HUES64 (cell line): ENCODE measurements around the gene ACACB.
"Not testable (repeated sequence)": the region's sequence is repeated elsewhere in the genome, so short reads cannot be mapped to it uniquely, and the experiment has no call there.

Experiments used
- H3K27ac ChIP-seq: 2 replicates; pipeline ENCODE4 v1.7.0; 2013; ENCODE audit warnings: low read depth, low read length, inconsistent platforms
- H3K27me3 ChIP-seq: 2 replicates; pipeline ENCODE4 v1.6.1; 2013; ENCODE audit warnings: mild to moderate bottlenecking, low read length; ENCODE audit not compliant: insufficient read depth
- H3K36me3 ChIP-seq: 2 replicates; pipeline ENCODE4 v1.6.1; 2013; ENCODE audit warnings: mild to moderate bottlenecking, low read length; ENCODE audit not compliant: insufficient read depth
- H3K4me1 ChIP-seq: 2 replicates; pipeline ENCODE4 v1.6.1; 2013; ENCODE audit warnings: mild to moderate bottlenecking, low read length, moderate library complexity; ENCODE audit not compliant: insufficient read depth
- H3K4me3 ChIP-seq: 2 replicates; pipeline ENCODE4 v1.5.1; 2013; ENCODE audit warnings: mild to moderate bottlenecking, low read length, moderate library complexity
- H3K9ac ChIP-seq: 2 replicates; pipeline ENCODE4 v1.6.1; 2013; ENCODE audit warnings: mild to moderate bottlenecking, low read depth, low read length
- H3K9me3 ChIP-seq: 2 replicates; pipeline ENCODE4 v1.6.1; 2013; ENCODE audit warnings: low read depth, low read length; ENCODE audit not compliant: insufficient read depth
- WGBS: fragments of 150-250, 120-280 bp; methylation state at CpG from one replicate; pipeline ENCODE4 v1.1.7; 2013; ENCODE audit warnings: missing lambda C conversion rate; 5-methylcytosine and 5-hydroxymethylcytosine counted together

The ACACB gene

DNA sequence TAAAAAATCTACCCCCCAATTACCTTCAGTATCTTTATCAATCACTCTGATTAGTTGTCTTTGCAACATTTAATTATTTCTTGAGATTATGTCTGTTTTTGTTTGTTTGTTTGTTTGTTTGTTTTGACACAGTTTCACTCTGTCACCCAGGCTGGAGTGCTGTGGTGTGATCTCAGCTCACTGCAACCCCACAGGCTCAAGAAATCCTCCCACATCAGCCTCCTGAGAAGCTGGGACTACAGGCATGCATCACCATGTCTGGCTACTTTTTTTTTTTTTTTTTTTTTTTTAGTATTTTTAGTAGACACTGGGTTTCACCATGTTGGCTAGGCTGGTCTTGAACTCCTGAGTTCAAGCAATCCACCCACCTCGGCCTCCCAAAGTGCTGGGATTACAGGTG lies 30.7 kb downstream of the ACACB start:
- not testable (repeated sequence) for H3K4me1 ChIP-seq, H3K36me3 ChIP-seq, H3K9me3 ChIP-seq, H3K27ac ChIP-seq, H3K9ac ChIP-seq, H3K4me3 ChIP-seq, H3K27me3 ChIP-seq
- WGBS: 80% methylated on average over 1 of the region's 1 CpG

DNA sequence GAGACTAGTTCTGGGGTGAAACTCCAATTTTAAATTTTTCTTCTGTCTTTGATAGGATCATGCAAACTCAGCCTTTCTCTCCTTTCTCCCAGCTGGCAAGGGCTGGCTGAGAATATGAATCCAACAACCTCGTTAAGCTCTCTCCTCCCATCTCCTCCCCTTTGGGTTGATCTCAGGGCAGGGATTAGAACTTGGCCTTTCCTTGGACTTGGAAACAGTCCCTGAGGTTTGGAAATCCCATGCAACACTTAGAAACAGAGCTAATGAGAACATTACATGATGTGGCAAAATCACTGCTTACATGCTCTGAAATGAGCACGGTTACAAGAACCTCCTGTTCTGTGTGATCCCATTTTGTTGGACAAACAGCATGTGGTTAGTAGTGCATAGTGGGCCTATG lies 31.6 kb downstream of the ACACB start:
- Histone ChIP-seq H3K27ac (no peak overlapping the region), H3K9me3 (no peaks in the 10 kb centered on the region), H3K4me3 (no peak overlapping the region)

DNA sequence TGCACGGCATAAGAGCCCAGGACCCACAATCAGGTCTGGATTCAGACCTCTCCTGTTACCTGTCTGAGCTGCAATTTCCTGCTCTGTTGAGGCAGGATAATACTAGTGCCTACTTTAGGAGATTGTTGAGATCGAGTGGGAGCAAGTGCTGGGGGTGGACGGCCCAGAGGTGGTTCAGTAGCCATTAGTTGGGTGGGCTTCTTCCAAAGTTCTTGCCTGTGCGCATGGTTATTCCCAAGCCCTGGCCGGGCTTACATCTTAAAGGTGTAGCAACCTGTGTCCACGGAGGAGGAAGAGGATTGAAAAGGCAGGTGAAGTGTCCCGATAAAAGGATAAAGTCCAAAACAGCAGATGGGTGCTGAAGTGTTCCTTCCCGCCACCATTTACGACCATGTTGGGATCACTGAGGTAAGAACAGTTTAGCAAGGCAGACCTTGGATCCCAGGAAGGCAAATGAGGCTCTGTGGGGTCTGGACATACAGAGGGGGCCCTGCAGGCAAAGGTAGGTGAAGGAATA lies 33.8 kb downstream of the ACACB start:
- Histone ChIP-seq H3K4me1 (no peaks in the 10 kb centered on the region), H3K9ac (no peak overlapping the region), H3K27me3 (peaks cover 12% of the 10 kb centered on the region; the same call in 1 of the 2 replicates), H3K36me3 (no peaks in the 10 kb centered on the region), H3K9me3 (no peaks in the 10 kb centered on the region), H3K27ac (no peak overlapping the region), H3K4me3 (no peak overlapping the region)
- WGBS: 91% methylated on average over 9 of the region's 9 CpGs

More for the DNA sequence above, 31.6 kb downstream of the ACACB start:
- Histone ChIP-seq H3K36me3 (no peaks in the 10 kb centered on the region), H3K9ac (no peak overlapping the region), H3K4me1 (no peaks in the 10 kb centered on the region), H3K27me3 (no peaks in the 10 kb centered on the region)
- 70% methylated on average over 2 of the region's 2 CpGs for WGBS

DNA sequence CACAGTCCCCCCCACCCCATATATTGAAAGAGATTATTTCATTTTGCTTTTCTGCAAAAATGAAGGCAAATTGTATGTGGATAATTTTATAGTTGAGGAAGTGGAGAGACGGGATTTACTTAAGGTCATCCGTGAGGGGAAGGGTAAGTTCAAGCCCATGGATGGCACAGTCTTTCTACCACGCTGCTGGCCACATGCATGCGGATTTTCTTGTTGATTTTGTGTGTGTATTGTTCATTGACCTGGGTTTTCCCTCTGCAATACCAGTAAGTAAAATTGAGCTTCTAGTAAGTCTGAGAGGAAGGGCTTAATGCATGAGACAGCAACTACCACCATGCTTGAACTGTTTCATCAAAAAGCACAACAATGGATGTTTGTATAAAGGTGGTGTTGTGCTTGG lies 35.1 kb downstream of the ACACB start:
- 93% methylated on average over 4 of the region's 4 CpGs for WGBS
- H3K9ac ChIP-seq: no peak overlapping the region
- H3K4me3 ChIP-seq: no peak overlapping the region
- no peaks in the 10 kb centered on the region for H3K4me1 ChIP-seq
- peaks cover 12% of the 10 kb centered on the region; the same call in 1 of the 2 replicates for H3K27me3 ChIP-seq
- no peak overlapping the region for H3K27ac ChIP-seq
- H3K36me3 ChIP-seq: no peaks in the 10 kb centered on the region
- no peaks in the 10 kb centered on the region for H3K9me3 ChIP-seq

DNA sequence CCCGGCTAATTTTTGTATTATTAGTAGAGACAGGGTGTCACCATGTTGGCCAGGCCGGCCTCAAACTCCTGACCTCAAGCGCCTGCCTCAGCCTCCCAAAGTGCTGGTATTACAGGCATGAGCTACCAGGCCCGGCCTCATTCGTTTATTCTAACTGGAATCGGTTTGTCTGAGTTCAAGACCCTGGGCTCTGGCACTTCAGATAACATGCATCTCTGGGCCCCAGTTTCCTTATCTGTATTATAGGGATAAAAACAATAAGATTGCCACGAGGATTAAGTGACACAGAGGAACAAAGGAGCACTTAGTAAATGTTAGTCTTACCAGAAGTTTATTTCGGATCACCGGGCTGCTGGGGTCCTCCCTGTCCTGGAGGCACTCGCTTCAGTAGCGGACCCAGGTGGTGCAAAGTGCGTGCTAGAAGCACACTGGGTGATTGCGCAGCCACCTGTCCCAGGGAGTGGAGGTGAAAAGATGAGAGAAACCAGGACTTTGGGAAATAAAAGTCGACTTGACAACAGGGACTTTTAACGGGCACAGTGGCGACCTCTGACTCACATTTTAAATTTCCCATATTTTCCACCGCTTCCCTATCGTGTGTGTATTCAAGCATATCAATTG lies 37.5 kb downstream of the ACACB start:
- Histone ChIP-seq H3K4me3 (peak overlapping the region; percentile 86), H3K27ac (no peak overlapping the region), H3K9me3 (no peaks in the 10 kb centered on the region), H3K27me3 (peaks cover 12% of the 10 kb centered on the region; the same call in 1 of the 2 replicates), H3K4me1 (no peaks in the 10 kb centered on the region), H3K36me3 (no peaks in the 10 kb centered on the region), H3K9ac (no peak overlapping the region)
- WGBS: 44% methylated on average over 17 of the region's 18 CpGs

DNA sequence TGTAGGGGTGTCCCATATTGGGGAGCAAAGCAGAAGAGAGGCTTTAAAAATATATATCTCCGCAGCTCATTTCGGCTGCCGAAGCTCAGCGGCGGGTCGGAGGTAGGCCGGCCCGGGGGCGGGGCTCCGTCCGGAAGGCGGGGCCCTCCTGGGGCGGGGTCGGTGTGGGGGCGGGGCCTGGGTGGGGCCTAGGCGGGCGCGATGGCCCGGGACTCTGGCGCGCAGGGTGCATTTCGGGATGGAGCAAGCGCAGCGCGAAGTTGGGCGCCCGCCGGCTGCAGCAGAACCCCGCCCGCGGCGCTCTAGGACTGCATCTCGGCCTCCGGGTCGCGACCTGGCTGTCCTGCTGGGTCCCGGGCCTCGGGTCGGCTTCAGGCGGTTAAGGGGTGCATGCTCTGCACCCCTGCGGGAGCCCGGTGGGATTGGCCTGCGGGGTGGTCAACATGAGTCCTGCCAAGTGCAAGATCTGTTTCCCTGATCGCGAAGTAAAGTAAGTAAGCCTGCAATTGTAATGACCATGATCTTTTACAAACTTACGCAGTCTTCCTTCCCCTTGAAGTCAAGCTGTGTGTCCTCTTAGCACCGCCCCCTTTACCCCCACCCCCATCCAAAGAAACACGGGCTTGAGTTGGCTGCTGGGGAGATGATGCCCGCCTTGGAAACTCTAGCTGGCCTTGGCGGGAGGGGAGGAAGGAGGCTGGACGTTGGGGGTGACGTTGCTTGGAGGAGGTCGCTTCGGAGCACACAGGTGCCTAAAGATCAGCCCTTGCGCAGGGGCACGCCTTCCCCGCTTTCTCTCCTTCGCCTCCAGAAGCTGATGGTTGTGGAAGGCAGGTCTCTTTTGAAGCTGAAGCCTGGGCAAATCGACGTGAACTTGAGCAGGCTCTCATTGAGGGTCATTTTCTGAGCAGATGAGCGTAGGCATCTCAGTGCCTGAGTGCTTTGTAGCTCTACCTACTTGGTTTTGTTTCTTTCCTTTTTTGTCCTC lies 38.4 kb downstream of the ACACB start:
- H3K36me3 ChIP-seq: no peaks in the 10 kb centered on the region

DNA sequence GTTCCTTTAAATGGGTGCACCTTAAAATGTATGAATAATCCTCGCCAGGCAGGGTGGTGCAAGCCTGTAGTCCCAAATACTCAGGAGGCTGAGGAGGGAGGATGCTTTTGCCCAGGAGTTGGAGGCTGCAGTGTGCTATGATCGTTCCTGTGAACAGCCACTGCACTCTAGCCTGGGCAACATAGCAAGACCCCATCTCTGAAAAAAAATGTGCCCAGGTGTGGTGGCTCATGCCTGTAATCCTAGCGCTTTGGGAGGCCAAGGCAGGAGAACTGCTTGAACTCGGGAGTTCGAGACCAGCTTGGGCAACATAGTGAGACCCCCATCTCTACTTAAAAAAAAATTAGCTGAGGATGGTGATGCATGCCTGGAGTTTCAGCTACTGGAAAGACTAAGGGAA lies 39.6 kb downstream of the ACACB start:
- H3K4me3 ChIP-seq: no peak overlapping the region
- no peak overlapping the region for H3K9ac ChIP-seq
- peaks cover 12% of the 10 kb centered on the region; the same call in 1 of the 2 replicates for H3K27me3 ChIP-seq
- 98% methylated on average over 5 of the region's 5 CpGs for WGBS
- H3K36me3 ChIP-seq: no peaks in the 10 kb centered on the region
- no peaks in the 10 kb centered on the region for H3K4me1 ChIP-seq
- no peaks in the 10 kb centered on the region for H3K9me3 ChIP-seq
- no peak overlapping the region for H3K27ac ChIP-seq

More for the DNA sequence above, 38.4 kb downstream of the ACACB start:
- peaks cover 12% of the 10 kb centered on the region; the same call in 1 of the 2 replicates for H3K27me3 ChIP-seq
- no peaks in the 10 kb centered on the region for H3K9me3 ChIP-seq
- peak overlapping the region; percentile 94 for H3K27ac ChIP-seq
- peak overlapping the region; percentile 77 for H3K9ac ChIP-seq
- under 1% methylated on average over 61 of the region's 61 CpGs for WGBS
- H3K4me1 ChIP-seq: no peaks in the 10 kb centered on the region
- peak overlapping the region; percentile 86 for H3K4me3 ChIP-seq

DNA sequence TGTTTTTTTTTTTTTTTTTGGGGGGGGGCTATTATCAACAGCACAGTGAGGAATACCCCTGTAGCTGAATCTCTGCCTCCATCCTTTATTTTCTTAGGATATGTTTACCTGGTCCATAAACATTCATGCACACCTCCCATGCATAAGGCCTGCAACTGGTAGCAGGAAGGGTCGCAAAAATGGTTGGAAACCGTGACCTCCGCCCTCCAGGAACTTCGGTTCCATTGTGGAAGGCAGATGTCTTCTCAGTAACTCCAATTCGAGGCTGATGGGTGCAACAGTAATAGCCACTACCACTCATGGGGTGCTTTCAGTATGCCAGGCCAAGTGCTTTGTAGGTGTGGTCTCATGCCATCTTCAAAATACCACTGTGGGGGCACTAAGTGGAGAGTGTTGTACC lies 40.2 kb downstream of the ACACB start:
- no peaks in the 10 kb centered on the region for H3K36me3 ChIP-seq
- WGBS: 91% methylated on average over 5 of the region's 5 CpGs
- no peak overlapping the region for H3K9ac ChIP-seq
- peaks cover 12% of the 10 kb centered on the region; the same call in 1 of the 2 replicates for H3K27me3 ChIP-seq
- no peaks in the 10 kb centered on the region for H3K9me3 ChIP-seq
- no peaks in the 10 kb centered on the region for H3K4me1 ChIP-seq
- H3K4me3 ChIP-seq: no peak overlapping the region
- no peak overlapping the region for H3K27ac ChIP-seq

DNA sequence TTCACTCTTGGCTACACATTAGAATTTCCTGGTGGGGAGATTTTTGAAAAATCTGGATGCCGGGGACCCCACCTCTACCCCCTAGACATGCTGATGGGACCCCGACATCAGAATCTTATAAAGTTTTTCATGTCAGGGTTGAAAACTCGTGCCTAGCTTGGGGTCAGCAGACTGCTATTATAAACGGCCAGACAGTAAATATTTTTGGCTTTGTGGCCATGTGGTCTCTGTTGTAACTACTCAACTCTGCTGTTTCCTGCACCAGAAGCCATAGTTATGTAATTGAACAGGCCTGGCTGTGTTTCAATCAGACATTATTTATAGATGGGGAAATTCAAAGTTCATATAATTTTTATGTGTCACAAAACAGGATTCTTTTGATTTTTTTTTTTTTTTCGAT lies 41.6 kb downstream of the ACACB start:
- Histone ChIP-seq H3K9ac (no peak overlapping the region), H3K9me3 (no peaks in the 10 kb centered on the region), H3K4me1 (no peaks in the 10 kb centered on the region), H3K36me3 (no peaks in the 10 kb centered on the region), H3K27me3 (peaks cover 12% of the 10 kb centered on the region; the same call in 1 of the 2 replicates), H3K27ac (no peak overlapping the region), H3K4me3 (no peak overlapping the region)
- WGBS: 94% methylated on average over 5 of the region's 5 CpGs

DNA sequence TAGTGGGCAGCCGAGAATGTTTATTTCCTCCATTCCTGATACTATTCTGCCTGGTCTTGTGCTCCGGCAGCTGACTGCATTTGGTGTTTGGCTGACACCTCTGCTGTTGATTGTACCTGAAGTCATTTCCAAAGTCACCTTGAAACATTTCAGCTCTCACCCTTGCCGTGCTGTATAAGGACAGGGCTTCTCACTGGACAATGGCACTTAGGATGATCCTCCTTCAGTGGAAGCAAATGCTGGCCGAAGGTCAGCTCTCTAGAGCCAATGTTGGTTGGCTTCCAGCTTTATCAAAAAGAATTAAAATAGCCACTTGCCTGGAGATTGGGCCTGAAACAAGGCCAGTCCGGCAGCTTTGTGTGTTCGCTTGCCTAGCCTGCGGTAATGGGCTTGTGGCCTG lies 44.0 kb downstream of the ACACB start:
- no peak overlapping the region for H3K4me3 ChIP-seq
- H3K4me1 ChIP-seq: no peaks in the 10 kb centered on the region
- H3K9me3 ChIP-seq: no peaks in the 10 kb centered on the region
- H3K36me3 ChIP-seq: no peaks in the 10 kb centered on the region
- H3K27ac ChIP-seq: no peak overlapping the region
- H3K9ac ChIP-seq: no peak overlapping the region
- 98% methylated on average over 7 of the region's 7 CpGs for WGBS
- no peaks in the 10 kb centered on the region for H3K27me3 ChIP-seq

DNA sequence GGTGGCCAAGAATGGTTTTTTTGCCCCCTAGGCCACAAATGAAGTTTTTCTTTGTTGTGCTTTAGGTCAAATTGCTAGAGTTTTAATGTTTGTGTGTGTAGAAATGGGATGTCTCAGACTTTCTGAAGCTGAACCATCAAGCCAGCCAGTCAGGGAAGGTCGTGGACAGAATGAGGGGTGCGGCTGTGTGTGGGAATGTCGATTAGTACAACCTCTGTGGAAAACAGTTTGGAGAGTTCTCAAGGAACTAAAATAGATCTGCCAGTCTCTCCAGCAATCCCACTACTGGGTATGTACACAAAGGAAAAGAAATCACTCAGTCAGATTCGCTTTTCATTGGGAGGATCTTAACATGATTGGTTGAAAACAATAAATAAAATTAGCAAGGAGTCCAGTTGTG lies 44.5 kb downstream of the ACACB start:
- WGBS: 96% methylated on average over 4 of the region's 4 CpGs
- no peak overlapping the region for H3K9ac ChIP-seq
- no peaks in the 10 kb centered on the region for H3K9me3 ChIP-seq
- H3K4me1 ChIP-seq: no peaks in the 10 kb centered on the region
- H3K27ac ChIP-seq: no peak overlapping the region
- no peaks in the 10 kb centered on the region for H3K27me3 ChIP-seq
- no peak overlapping the region for H3K4me3 ChIP-seq
- no peaks in the 10 kb centered on the region for H3K36me3 ChIP-seq
